Pancreas (tissue), 10 donors: ENCODE results near the gene CYP4F22. TPM values are rescaled to one million over a fixed set of nuclear protein-coding genes. Genes with fewer than 3 reads are reported as not detected.
"Not testable (repeated sequence)": the region's sequence is repeated elsewhere in the genome, so short reads cannot be mapped to it uniquely, and the experiment has no call there.

ENCODE experiments used
- ATAC-seq, 4 donors: fragments of 200-7000 bp; cut with Tn5 transposase; one replicate each; pipeline versions ENCODE4 v1.8.0 to v1.9.1; 2020; ENCODE audit warnings: mild to moderate bottlenecking in 4 of 4, moderate library complexity in 4 of 4
- DNase-seq, 6 donors: peaks; one replicate each; pipeline ENCODE4 v3.0.0-alpha.2; 2020
- FAIRE-seq: peaks from 2 replicates; lab custom pipeline; 2012; peaks lifted over from hg19 to GRCh38; lab: Jason Lieb, UNC
- H3K27ac ChIP-seq, 4 donors: fragments of 200-600 bp; sonication (generic); 1 replicate in 3 of 4; 2 replicates in 1 of 4; pipeline versions ENCODE4 v1.5.0 to v1.8.0; 2020
- H3K27me3 ChIP-seq, 4 donors: fragments of 200-600 bp; one replicate each; pipeline ENCODE4 v1.8.0; 2021
- H3K36me3 ChIP-seq, 3 donors: fragments of 200-600 bp; sonication (generic) in 1 of 3; one replicate each; pipeline versions ENCODE4 v1.5.0 to v1.8.0; 2020 to 2021
- H3K4me1 ChIP-seq, 3 donors: fragments of 200-600 bp; one replicate each; pipeline ENCODE4 v1.8.0; 2021
- H3K4me3 ChIP-seq, 4 donors: fragments of 200-600 bp; sonication (generic) in 2 of 4; one replicate each; pipeline versions ENCODE4 v1.5.0 to v1.8.0; 2020 to 2021
- H3K9me3 ChIP-seq, 4 donors: fragments of 200-600 bp; one replicate each; pipeline ENCODE4 v1.8.0; 2021
- whole genome bisulfite sequencing, 2 donors: extraction: QIAGEN DNeasy Blood & Tissue Kit; methylation state at CpG; one replicate each; pipeline ENCODE4 v1.1.7; 2013; 5-methylcytosine and 5-hydroxymethylcytosine counted together
- intact Hi-C, 3 donors: fragments of 100-400 bp; cut with DNase I; formaldehyde crosslinking; loops; one replicate each; pipeline versions ENCODE4 v1.11.1 to v1.14.2; 2022
- polyA plus RNA-seq, 2 donors: library from polyadenylated mRNA; stranded (reverse); fragments of 200-250 nt; gene quantifications; one replicate each; pipeline ENCODE4 v1.2.3, GENCODE V29; 2013
- total RNA-seq, 6 donors: library from RNA; stranded (reverse); fragmentation: NEBNext Ultra II Directional in 4 of 6; extraction: Animal tissue kit (Norgen Biotek cat#: 25700) in 4 of 6; gene quantifications; one replicate each; pipeline versions ENCODE4 v1.2.1 to v1.2.4, GENCODE V29; 2021 to 2023
- TF ChIP-seq, protein P1 (sequence below), 4 donors: fragments of 200-600 bp; sonication (generic) in 3 of 4; IDR thresholded peaks; one replicate each; pipeline versions ENCODE4 v1.5.0 to v1.8.0; 2021; ENCODE audit warnings: antibody characterized with exemption in 4 of 4
- donor health status: healthy with polysubstance abuse.
- donor health status: DM: no; HTN: no; CAD: no; lungs with moderate emphysema.
- donor health status: DM: no; HTN: no; CAD: no.
- donor health status: control.
- donor health status: control.
- donor health status: Bipolar disorder and iron deficiency.
- donor health status: DM: yes; HTN: yes; CAD: no.
- donor health status: DM: no; HTN: no; CAD: no.
- donor health status: DM: no; HTN: no; CAD: no.
- donor health status: DM: yes; HTN: yes; CAD: no.

CYP4F22 gene
- total and polyA plus RNA-seq, 8 donors: 0.06 TPM; not detected in 7

DNA sequence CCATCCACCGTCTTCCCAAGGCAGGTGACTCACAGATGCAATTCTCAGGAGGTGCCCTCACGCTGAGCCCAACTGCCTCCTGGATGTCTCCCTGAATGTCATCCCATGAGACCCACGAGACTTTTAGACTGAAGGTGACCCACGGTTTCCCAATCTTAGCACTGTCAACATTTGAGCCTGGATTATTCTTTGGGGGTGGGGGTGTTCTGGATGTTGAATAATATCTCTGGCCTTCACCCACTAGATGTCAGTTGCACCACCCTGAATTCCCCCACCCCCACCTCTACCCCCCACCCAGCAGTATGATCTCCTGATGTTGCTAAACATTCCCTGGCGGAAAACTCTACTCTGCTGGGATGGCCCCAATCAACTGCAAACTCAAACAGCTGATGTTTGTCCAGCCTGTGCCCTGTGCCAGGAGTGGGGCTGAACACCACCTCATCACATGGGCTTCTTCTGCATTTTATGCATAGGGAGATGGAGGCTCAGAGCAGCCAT, 2.2 kb upstream of the CYP4F22 start:
- Histone ChIP-seq H3K9me3 (no peaks in the 10 kb centered on the region), H3K36me3 (no peaks in the 10 kb centered on the region), H3K4me3 (no peak overlapping the region), H3K27ac (no peak overlapping the region), H3K4me1 (no peaks in the 10 kb centered on the region), H3K27me3 (peaks cover 0 to 18% (median 0%) of the 10 kb centered on the region in 4 donors)
- intact Hi-C loops: no loop called here
- WGBS, 2 donors: 62 to 66% methylated on average over 5 of the region's 5 CpGs
- FAIRE-seq (no peak), ATAC-seq (no peak), DNase-seq (no peak)
- TF ChIP-seq, protein P1, sequence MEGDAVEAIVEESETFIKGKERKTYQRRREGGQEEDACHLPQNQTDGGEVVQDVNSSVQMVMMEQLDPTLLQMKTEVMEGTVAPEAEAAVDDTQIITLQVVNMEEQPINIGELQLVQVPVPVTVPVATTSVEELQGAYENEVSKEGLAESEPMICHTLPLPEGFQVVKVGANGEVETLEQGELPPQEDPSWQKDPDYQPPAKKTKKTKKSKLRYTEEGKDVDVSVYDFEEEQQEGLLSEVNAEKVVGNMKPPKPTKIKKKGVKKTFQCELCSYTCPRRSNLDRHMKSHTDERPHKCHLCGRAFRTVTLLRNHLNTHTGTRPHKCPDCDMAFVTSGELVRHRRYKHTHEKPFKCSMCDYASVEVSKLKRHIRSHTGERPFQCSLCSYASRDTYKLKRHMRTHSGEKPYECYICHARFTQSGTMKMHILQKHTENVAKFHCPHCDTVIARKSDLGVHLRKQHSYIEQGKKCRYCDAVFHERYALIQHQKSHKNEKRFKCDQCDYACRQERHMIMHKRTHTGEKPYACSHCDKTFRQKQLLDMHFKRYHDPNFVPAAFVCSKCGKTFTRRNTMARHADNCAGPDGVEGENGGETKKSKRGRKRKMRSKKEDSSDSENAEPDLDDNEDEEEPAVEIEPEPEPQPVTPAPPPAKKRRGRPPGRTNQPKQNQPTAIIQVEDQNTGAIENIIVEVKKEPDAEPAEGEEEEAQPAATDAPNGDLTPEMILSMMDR (IDR thresholded peaks at IDR 0.05): no peak

DNA sequence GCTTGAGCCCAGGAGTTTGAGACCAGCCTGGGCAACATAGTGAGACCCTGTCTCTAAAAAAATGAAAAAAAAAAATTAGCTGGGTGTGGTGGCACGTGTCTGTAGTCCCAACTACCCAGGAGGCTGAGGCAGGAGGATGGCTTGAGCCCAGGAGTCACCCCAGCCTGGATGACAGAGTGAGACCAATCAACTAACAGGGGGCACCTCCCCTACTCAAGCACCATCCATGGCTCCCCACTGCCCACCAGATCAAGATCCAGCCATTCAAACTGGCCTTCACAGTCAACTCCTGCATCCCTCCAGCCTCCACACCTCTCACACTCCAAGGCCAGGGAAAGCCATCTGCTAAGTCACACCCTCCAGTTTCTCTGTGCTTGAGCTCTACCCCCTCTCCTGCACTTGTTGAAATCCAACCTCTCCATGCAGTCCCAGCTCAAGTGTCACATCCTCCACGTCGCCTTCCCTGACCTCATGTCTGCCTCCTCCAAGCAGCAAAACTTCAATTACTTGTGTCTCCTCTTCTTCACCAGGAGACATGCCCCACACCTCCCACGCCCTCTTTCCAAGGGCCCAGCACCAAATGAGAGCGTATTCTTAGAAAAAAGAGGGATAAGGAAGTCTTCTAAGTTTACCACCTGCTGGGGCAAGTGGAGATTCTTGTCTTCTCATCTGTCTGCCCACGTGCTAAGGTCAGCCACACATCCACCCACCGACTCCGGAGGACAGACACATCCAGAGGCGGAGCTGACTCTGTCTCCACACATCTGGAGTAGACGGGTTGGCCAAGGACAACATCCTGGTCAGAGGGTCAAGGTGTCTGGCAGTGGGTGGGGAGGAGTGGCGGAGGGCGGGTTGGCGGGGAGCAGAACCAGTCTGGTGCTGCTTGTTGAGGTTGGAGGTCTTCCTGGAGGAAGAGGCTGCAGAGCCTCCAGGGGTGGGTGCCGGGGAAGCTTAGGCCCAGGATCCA, 974 bp upstream of the CYP4F22 start:
- no peaks in the 10 kb centered on the region for H3K36me3 ChIP-seq
- DNase-seq (no peak), ATAC-seq (no peak), FAIRE-seq (no peak)
- H3K4me1 ChIP-seq: no peaks in the 10 kb centered on the region
- no peak overlapping the region for H3K27ac ChIP-seq
- no peak overlapping the region for H3K4me3 ChIP-seq
- TF ChIP-seq, protein P1 (IDR thresholded peaks at IDR 0.05): no peak
- WGBS, 2 donors: 54 to 62% methylated on average over 14 of the region's 14 CpGs
- intact Hi-C loops: no loop called here
- peaks cover 0 to 18% (median 0%) of the 10 kb centered on the region in 4 donors for H3K27me3 ChIP-seq
- no peaks in the 10 kb centered on the region for H3K9me3 ChIP-seq

DNA sequence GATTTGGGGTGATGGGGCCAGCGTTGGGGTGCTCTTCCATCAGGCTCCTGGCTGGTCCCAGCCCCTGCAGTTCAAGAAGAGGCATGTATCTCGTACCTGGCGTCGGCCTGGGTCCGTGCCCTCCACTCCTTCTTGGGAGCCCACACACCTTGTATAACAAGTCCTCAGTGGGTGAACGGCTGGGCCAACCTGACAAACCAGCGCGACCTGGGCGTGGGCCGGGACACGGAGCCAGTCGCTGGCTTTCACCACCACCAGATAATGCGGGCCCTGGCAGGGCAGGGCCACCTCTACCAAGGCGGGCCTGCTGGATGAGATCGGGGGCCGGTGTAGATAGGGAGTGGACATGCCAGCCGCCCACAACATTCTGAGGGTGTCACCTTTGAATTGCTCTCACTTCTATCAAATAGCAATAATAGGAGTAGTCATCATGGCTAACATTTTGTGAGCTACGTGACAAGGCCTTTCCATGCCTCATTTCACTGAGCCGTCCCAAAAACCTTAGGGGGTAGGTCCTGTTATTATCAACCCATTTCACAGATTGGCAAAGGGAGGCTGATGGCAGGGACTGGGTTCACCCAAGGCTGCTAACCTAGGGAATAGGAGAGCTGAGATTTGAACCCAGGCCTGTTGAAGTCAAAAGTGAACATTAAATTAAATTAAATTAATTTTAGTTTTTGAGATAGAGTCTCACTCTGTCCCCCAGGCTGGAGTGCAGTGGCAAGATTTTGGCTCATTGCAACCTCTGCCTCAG, 3.5 kb downstream of the CYP4F22 start:
- H3K27me3 ChIP-seq: peaks cover 0 to 18% (median 0%) of the 10 kb centered on the region in 4 donors
- H3K9me3 ChIP-seq: no peaks in the 10 kb centered on the region
- ATAC-seq (no peak), FAIRE-seq (no peak), DNase-seq (no peak)
- TF ChIP-seq, protein P1 (IDR thresholded peaks at IDR 0.05): no peak
- intact Hi-C loops: no loop called here
- H3K36me3 ChIP-seq: no peaks in the 10 kb centered on the region
- WGBS, 2 donors: 74 to 89% methylated on average over 19 of the region's 19 CpGs
- no peak overlapping the region for H3K4me3 ChIP-seq
- H3K27ac ChIP-seq: no peak overlapping the region
- no peaks in the 10 kb centered on the region for H3K4me1 ChIP-seq

DNA sequence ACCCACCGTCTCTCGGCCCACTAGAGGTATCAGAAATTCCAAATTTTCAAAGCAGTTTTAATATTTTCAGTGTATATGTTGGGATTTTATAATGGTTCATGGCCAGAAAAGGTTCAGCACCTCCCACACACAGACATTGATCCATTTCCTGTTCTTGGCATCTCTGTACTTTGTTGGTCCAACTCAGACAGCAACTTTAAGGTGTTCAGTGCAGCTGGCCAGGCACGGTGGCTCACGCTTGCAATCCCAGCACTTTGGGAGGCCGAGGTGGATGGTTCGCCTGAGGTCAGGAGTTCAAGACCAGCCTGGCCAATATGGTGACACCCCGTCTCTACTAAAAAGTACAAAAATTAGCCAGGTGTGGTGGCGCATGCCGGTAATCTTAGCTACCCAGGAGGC, 6.9 kb downstream of the CYP4F22 start:
- H3K4me3 ChIP-seq, H3K4me1 ChIP-seq, H3K27me3 ChIP-seq, FAIRE-seq, H3K36me3 ChIP-seq, intact Hi-C loops, ATAC-seq, H3K27ac ChIP-seq, DNase-seq, H3K9me3 ChIP-seq: not testable (repeated sequence)
- WGBS, 2 donors: 73 to 85% methylated on average over 9 of the region's 9 CpGs

DNA sequence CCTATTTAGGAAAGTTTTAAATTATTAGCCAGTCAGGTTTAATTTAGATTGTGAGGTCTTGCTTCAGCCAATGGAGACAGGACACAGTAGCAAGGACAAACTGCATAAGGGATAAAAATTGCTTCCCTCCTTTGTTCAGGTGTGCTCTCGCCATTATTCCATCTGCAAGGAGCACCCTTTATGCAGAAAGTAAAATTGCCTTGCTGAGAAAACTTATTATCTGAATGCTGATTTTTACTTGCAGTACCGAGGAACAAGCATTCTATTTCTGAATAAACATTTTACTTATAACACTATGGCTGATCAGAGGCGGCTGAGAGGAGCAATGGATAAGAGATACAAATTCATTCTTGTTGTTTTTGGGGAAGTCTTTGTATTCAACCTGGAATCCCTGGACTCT, 8.0 kb downstream of the CYP4F22 start:
- WGBS, 2 donors: 72 to 75% methylated on average over 3 of the region's 3 CpGs
- TF ChIP-seq, protein P1 (IDR thresholded peaks at IDR 0.05): no peak
- Histone ChIP-seq H3K36me3 (no peaks in the 10 kb centered on the region), H3K27me3 (no peaks in the 10 kb centered on the region), H3K9me3 (no peaks in the 10 kb centered on the region), H3K27ac (no peak overlapping the region), H3K4me1 (no peaks in the 10 kb centered on the region), H3K4me3 (no peak overlapping the region)
- FAIRE-seq (no peak), DNase-seq (no peak), ATAC-seq (no peak)
- intact Hi-C loops: no loop called here
